ENCODE measurements around the gene AP5B1.
A peak's percentile ranks its signal among the peaks of the same experiment; 100 is the strongest.

AP5B1 gene

GRCh38 chr11:65794570-65795510, 14.1 kb upstream of the AP5B1 start:
- CTCF ChIA-PET, result interaction anchor here (1.1 to 2.5 kb wide), 2 partner anchors 15 to 23 kb away, joined by 5 to 8 read pairs; no protein-coding TSS in a partner anchor
- Histone ChIP-seq H3K4me3 (ENCODE audit: low read depth, low read length) (no peak overlapping the region), H3K36me3 (ENCODE audit: control insufficient read depth in 2 of 2, insufficient read depth in 1 of 2, low read length in 2 of 2) (no peaks in the 10 kb centered on the region), H3K4me1 (ENCODE audit: control insufficient read depth, insufficient read depth, low read length) (no peaks in the 10 kb centered on the region), H3K27ac (ENCODE audit: extremely low read depth, low read depth, low read length) (no peak overlapping the region), H3K9me3 (ENCODE audit: control insufficient read depth, insufficient read depth, low read depth, low read length) (no peaks in the 10 kb centered on the region)
- TF ChIP-seq ZNF148 (tag by site-specific recombination; IDR thresholded peaks at IDR 0.05; ENCODE audit: borderline replicate concordance) (no peak), ZNF157 (tag by site-specific recombination; IDR thresholded peaks at IDR 0.05) (no peak), WT1 (tag by site-specific recombination; IDR thresholded peaks at IDR 0.05) (no peak), ZNF558 (tag by site-specific recombination; IDR thresholded peaks at IDR 0.05) (no peak), ZNF2 (tag by site-specific recombination; IDR thresholded peaks at IDR 0.05) (no peak)
- POLR2A ChIA-PET, result no interaction called here

- TF ChIP-seq BCL11A (tag by site-specific recombination; IDR thresholded peaks at IDR 0.05; ENCODE audit: low read depth), result no peak
- H3K9me3 ChIP-seq (ENCODE audit: control insufficient read depth, insufficient read depth, low read depth, low read length), result no peaks in the 10 kb centered on the region
- ChIA-PET CTCF (interaction anchor here (1.1 to 2.5 kb wide), 2 partner anchors 14 to 24 kb away, joined by 5 to 8 read pairs; no protein-coding TSS in a partner anchor), POLR2A (no interaction called here)
- no peak overlapping the region for H3K4me3 ChIP-seq (ENCODE audit: low read depth, low read length)
- no peaks in the 10 kb centered on the region for H3K4me1 ChIP-seq (ENCODE audit: control insufficient read depth, insufficient read depth, low read length)
- no peak overlapping the region for H3K27ac ChIP-seq (ENCODE audit: extremely low read depth, low read depth, low read length)
- no peaks in the 10 kb centered on the region for H3K36me3 ChIP-seq (ENCODE audit: control insufficient read depth in 2 of 2, insufficient read depth in 1 of 2, low read length in 2 of 2)
These were observed 13.0 kb upstream of the AP5B1 start for GRCh38 chr11:65793625-65794400.

GRCh38 chr11:65793144-65793581, 12.4 kb upstream of the AP5B1 start:
- H3K36me3 ChIP-seq (ENCODE audit: control insufficient read depth in 2 of 2, insufficient read depth in 1 of 2, low read length in 2 of 2), result no peaks in the 10 kb centered on the region
- ChIA-PET POLR2A (no interaction called here), CTCF (interaction anchor here (2.5 kb wide), 1 partner anchor 13 kb away, joined by 8 read pairs; no protein-coding TSS in a partner anchor)
- H3K9me3 ChIP-seq (ENCODE audit: control insufficient read depth, insufficient read depth, low read depth, low read length), result no peaks in the 10 kb centered on the region
- no peak overlapping the region for H3K4me3 ChIP-seq (ENCODE audit: low read depth, low read length)
- H3K4me1 ChIP-seq (ENCODE audit: control insufficient read depth, insufficient read depth, low read length), result no peaks in the 10 kb centered on the region
- TF ChIP-seq YY2 (tag by site-specific recombination; IDR thresholded peaks at IDR 0.05) (no peak), ZNF426 (tag by site-specific recombination; IDR thresholded peaks at IDR 0.05) (no peak), ZNF707 (tag by site-specific recombination; IDR thresholded peaks at IDR 0.05) (no peak), SCRT2 (tag by site-specific recombination; IDR thresholded peaks at IDR 0.05) (peak; percentile 53; the same call in 1 of the 2 replicates)
- H3K27ac ChIP-seq (ENCODE audit: extremely low read depth, low read depth, low read length), result no peak overlapping the region

GRCh38 chr11:65792456-65792855, 11.7 kb upstream of the AP5B1 start:
- ChIA-PET CTCF (interaction anchor here (2.5 kb wide), 1 partner anchor 12 kb away, joined by 8 read pairs; no protein-coding TSS in a partner anchor), POLR2A (no interaction called here)
- TF ChIP-seq ZNF561 (tag by site-specific recombination; IDR thresholded peaks at IDR 0.05; ENCODE audit: borderline replicate concordance) (no peak), ZBTB11 (tag by site-specific recombination; conservative IDR thresholded peaks at IDR 0.05; ENCODE audit: low read depth) (no peak)
- H3K9me3 ChIP-seq (ENCODE audit: control insufficient read depth, insufficient read depth, low read depth, low read length), result no peaks in the 10 kb centered on the region
- no peaks in the 10 kb centered on the region for H3K4me1 ChIP-seq (ENCODE audit: control insufficient read depth, insufficient read depth, low read length)
- H3K4me3 ChIP-seq (ENCODE audit: low read depth, low read length), result no peak overlapping the region
- no peaks in the 10 kb centered on the region for H3K36me3 ChIP-seq (ENCODE audit: control insufficient read depth in 2 of 2, insufficient read depth in 1 of 2, low read length in 2 of 2)
- no peak overlapping the region for H3K27ac ChIP-seq (ENCODE audit: extremely low read depth, low read depth, low read length)

All from HEK293 (cell line).